ENCODE data around the gene PHAF1.
A peak's percentile ranks its signal among the peaks of the same experiment; 100 is the strongest.

Gene PHAF1

GRCh38 chr16:67164599-67165061 is 54.9 kb downstream of the PHAF1 start, which contains the start of gene HSF4:
HSF4 (plus strand) TSS chr16:67164745; CDS start chr16:67164812, 67 bp downstream.
- DNase-seq: peak; percentile 74 to 91 (median 78)

- peak in 1 of 3 donors; percentile 46 for DNase-seq
Measured at GRCh38 chr16:67165121-67166078, 55.7 kb downstream of the PHAF1 start.

GRCh38 chr16:67166110-67166547 is 56.4 kb downstream of the PHAF1 start:
- DNase-seq: no peak

GRCh38 chr16:67166598-67167168 is 56.9 kb downstream of the PHAF1 start:
- DNase-seq: peak in 1 of 3 donors; percentile 41

- no peak for DNase-seq
Measured at GRCh38 chr16:67167588-67167987, 57.8 kb downstream of the PHAF1 start.

GRCh38 chr16:67169011-67169451 is 59.3 kb downstream of the PHAF1 start:
- no peak for DNase-seq

GRCh38 chr16:67169642-67170167 is 60.0 kb downstream of the PHAF1 start:
- DNase-seq: peak in 2 of 3 donors; percentile 38 to 69

GRCh38 chr16:67170168-67170948 is 60.6 kb downstream of the PHAF1 start, which contains the start of gene NOL3:
NOL3 (plus strand) TSS chr16:67170538.
- DNase-seq: peak; percentile 92 to 98 (median 96)

- DNase-seq: peak in 2 of 3 donors; percentile 45 to 57
Measured at GRCh38 chr16:67170949-67171649, 61.4 kb downstream of the PHAF1 start.

- no peak for DNase-seq
Measured at GRCh38 chr16:67173323-67173722, 63.6 kb downstream of the PHAF1 start.

GRCh38 chr16:67173808-67174705 is 64.3 kb downstream of the PHAF1 start:
- DNase-seq: peak; percentile 73 to 82 (median 74)

GRCh38 chr16:67174706-67175231 is 65.0 kb downstream of the PHAF1 start:
- no peak for DNase-seq

GRCh38 chr16:67176662-67177061 is 66.9 kb downstream of the PHAF1 start:
- DNase-seq: no peak

- DNase-seq: peak; percentile 57 to 75 (median 62)
Measured at GRCh38 chr16:67177743-67178699, 68.3 kb downstream of the PHAF1 start.

GRCh38 chr16:67179421-67180080 is 69.8 kb downstream of the PHAF1 start:
- DNase-seq: no peak

- no peak for DNase-seq
Measured at GRCh38 chr16:67180166-67180565, 70.4 kb downstream of the PHAF1 start.

- DNase-seq: no peak
Measured at GRCh38 chr16:67181346-67181745, 71.6 kb downstream of the PHAF1 start.

GRCh38 chr16:67182288-67182687 is 72.5 kb downstream of the PHAF1 start:
- peak in 1 of 3 donors; percentile 46 for DNase-seq

GRCh38 chr16:67183284-67183626 is 73.5 kb downstream of the PHAF1 start:
- DNase-seq: no peak

All from suppressor macrophage treated with lipopolysaccharide for 1 hour (primary cell).